GM10847 (cell line): Measurements from ENCODE around the gene ALX4.

ENCODE experiments used
- POLR2A ChIP-seq: IDR thresholded peaks from 2 replicates; pipeline ENCODE4 v1.6.1; 2011; ENCODE audit not compliant: insufficient read length; ENCODE audit errors: extremely low read depth

Gene ALX4

GRCh38 chr11:44326615-44327475 lies 16.9 kb upstream of the ALX4 start:
- TF ChIP-seq POLR2A, result no peak

- TF ChIP-seq POLR2A, result no peak
These were observed 15.8 kb upstream of the ALX4 start for GRCh38 chr11:44325698-44326097.

- no peak for TF ChIP-seq POLR2A
These were observed 15.0 kb upstream of the ALX4 start for GRCh38 chr11:44324749-44325525.

GRCh38 chr11:44324222-44324621 lies 14.3 kb upstream of the ALX4 start:
- TF ChIP-seq POLR2A, result no peak

GRCh38 chr11:44322243-44322642 lies 12.3 kb upstream of the ALX4 start:
- TF ChIP-seq POLR2A, result no peak

GRCh38 chr11:44321059-44321458 lies 11.1 kb upstream of the ALX4 start:
- no peak for TF ChIP-seq POLR2A

GRCh38 chr11:44320289-44320973 lies 10.5 kb upstream of the ALX4 start:
- no peak for TF ChIP-seq POLR2A

- no peak for TF ChIP-seq POLR2A
These were observed 9.8 kb upstream of the ALX4 start for GRCh38 chr11:44319552-44320288.

- TF ChIP-seq POLR2A, result no peak
These were observed 9.2 kb upstream of the ALX4 start for GRCh38 chr11:44319170-44319551.

- TF ChIP-seq POLR2A, result no peak
These were observed 8.4 kb upstream of the ALX4 start for GRCh38 chr11:44318369-44318768.

- TF ChIP-seq POLR2A, result no peak
These were observed 6.8 kb upstream of the ALX4 start for GRCh38 chr11:44316659-44317240.

- no peak for TF ChIP-seq POLR2A
These were observed 6.2 kb upstream of the ALX4 start for GRCh38 chr11:44315947-44316658.

GRCh38 chr11:44314733-44315132 lies 4.8 kb upstream of the ALX4 start:
- TF ChIP-seq POLR2A, result no peak

- TF ChIP-seq POLR2A, result no peak
These were observed 4.0 kb upstream of the ALX4 start for GRCh38 chr11:44313761-44314489.

- no peak for TF ChIP-seq POLR2A
These were observed 2.9 kb upstream of the ALX4 start for GRCh38 chr11:44312876-44313275.
